HEK293 (cell line): ENCODE results near the gene PIGQ.
A peak's percentile ranks its signal among the peaks of the same experiment; 100 is the strongest.

Experiments used
- GLIS1 ChIP-seq: fragments of 450-650 bp; formaldehyde crosslinking; IDR thresholded peaks from 2 replicates; pipeline ENCODE4 v1.5.1; 2016; ENCODE audit warnings: missing biosample characterization, missing genetic modification characterization
- KLF1 ChIP-seq: fragments of 450-650 bp; formaldehyde crosslinking; IDR thresholded peaks from 2 replicates; pipeline ENCODE4 v1.5.1; 2016; ENCODE audit warnings: missing biosample characterization, missing genetic modification characterization
- KLF17 ChIP-seq: fragments of 450-650 bp; formaldehyde crosslinking; IDR thresholded peaks from 2 replicates; pipeline ENCODE4 v1.5.1; 2016; ENCODE audit warnings: missing biosample characterization, missing genetic modification characterization
- KLF8 ChIP-seq: fragments of 450-650 bp; formaldehyde crosslinking; IDR thresholded peaks from 2 replicates; pipeline ENCODE4 v1.5.1; 2016; ENCODE audit warnings: missing biosample characterization, missing genetic modification characterization
- PATZ1 ChIP-seq: fragments of 450-650 bp; formaldehyde crosslinking; IDR thresholded peaks from 2 replicates; pipeline ENCODE4 v1.5.1; 2016; ENCODE audit warnings: missing biosample characterization, missing genetic modification characterization
- PRDM10 ChIP-seq: fragments of 450-650 bp; formaldehyde crosslinking; IDR thresholded peaks from 2 replicates; pipeline ENCODE4 v1.5.1; 2016; ENCODE audit warnings: missing biosample characterization, missing genetic modification characterization
- PRDM4 ChIP-seq: fragments of 450-650 bp; formaldehyde crosslinking; IDR thresholded peaks from 2 replicates; pipeline ENCODE4 v1.5.1; 2017; ENCODE audit warnings: missing biosample characterization, missing genetic modification characterization
- SP2 ChIP-seq: fragments of 450-650 bp; formaldehyde crosslinking; IDR thresholded peaks from 2 replicates; pipeline ENCODE4 v1.5.1; 2016; ENCODE audit warnings: missing biosample characterization, missing genetic modification characterization
- ZBTB20 ChIP-seq: fragments of 450-650 bp; formaldehyde crosslinking; IDR thresholded peaks from 2 replicates; pipeline ENCODE4 v1.5.1; 2016; ENCODE audit warnings: missing biosample characterization, missing genetic modification characterization
- ZBTB26 ChIP-seq: fragments of 450-650 bp; formaldehyde crosslinking; optimal IDR thresholded peaks from 2 replicates; pipeline ENCODE3; 2016; ENCODE audit warnings: missing biosample characterization, mild to moderate bottlenecking, missing genetic modification characterization
- ZIC2 ChIP-seq: fragments of 450-650 bp; formaldehyde crosslinking; IDR thresholded peaks from 2 replicates; pipeline ENCODE4 v1.5.1; 2016; ENCODE audit warnings: missing biosample characterization, missing genetic modification characterization
- ZNF175 ChIP-seq: fragments of 450-650 bp; formaldehyde crosslinking; IDR thresholded peaks from 2 replicates; pipeline ENCODE4 v1.5.1; 2016; ENCODE audit warnings: missing biosample characterization, missing genetic modification characterization
- ZNF184 ChIP-seq: fragments of 450-650 bp; IDR thresholded peaks from 2 replicates; pipeline ENCODE4 v1.5.1; 2018; ENCODE audit warnings: missing biosample characterization, mild to moderate bottlenecking, missing genetic modification characterization
- ZNF221 ChIP-seq: fragments of 450-650 bp; formaldehyde crosslinking; IDR thresholded peaks from 2 replicates; pipeline ENCODE4 v1.5.1; 2017; ENCODE audit warnings: missing biosample characterization, missing genetic modification characterization, borderline replicate concordance
- ZNF266 ChIP-seq: fragments of 450-650 bp; formaldehyde crosslinking; IDR thresholded peaks from 2 replicates; pipeline ENCODE4 v1.5.1; 2016; ENCODE audit warnings: missing biosample characterization, missing genetic modification characterization, low read depth
- ZNF311 ChIP-seq: fragments of 450-650 bp; formaldehyde crosslinking; IDR thresholded peaks from 2 replicates; pipeline ENCODE4 v1.5.1; 2017; ENCODE audit warnings: missing biosample characterization, missing genetic modification characterization, borderline replicate concordance
- ZNF335 ChIP-seq: fragments of 450-650 bp; formaldehyde crosslinking; conservative IDR thresholded peaks from 2 replicates; pipeline ENCODE4 v1.5.1; 2016; ENCODE audit warnings: missing biosample characterization, missing genetic modification characterization
- ZNF366 ChIP-seq: fragments of 450-650 bp; formaldehyde crosslinking; conservative IDR thresholded peaks from 2 replicates; pipeline ENCODE4 v1.5.1; 2016; ENCODE audit warnings: missing biosample characterization, missing genetic modification characterization
- ZNF398 ChIP-seq: fragments of 450-650 bp; formaldehyde crosslinking; IDR thresholded peaks from 2 replicates; pipeline ENCODE4 v1.5.1; 2017; ENCODE audit warnings: missing biosample characterization, missing genetic modification characterization
- ZNF510 ChIP-seq: fragments of 450-650 bp; formaldehyde crosslinking; IDR thresholded peaks from 2 replicates; pipeline ENCODE4 v1.5.1; 2018; ENCODE audit warnings: mild to moderate bottlenecking, missing genetic modification characterization, missing biosample characterization; ENCODE audit not compliant: insufficient replicate concordance
- ZNF571 ChIP-seq: fragments of 450-650 bp; formaldehyde crosslinking; IDR thresholded peaks from 2 replicates; pipeline ENCODE4 v1.5.0; 2017; ENCODE audit warnings: missing biosample characterization, missing genetic modification characterization
- ZNF664 ChIP-seq: fragments of 450-650 bp; formaldehyde crosslinking; IDR thresholded peaks from 2 replicates; pipeline ENCODE4 v1.5.1; 2016; ENCODE audit warnings: missing biosample characterization, missing genetic modification characterization
- ZNF777 ChIP-seq: fragments of 450-650 bp; formaldehyde crosslinking; IDR thresholded peaks from 2 replicates; pipeline ENCODE4 v1.5.1; 2017; ENCODE audit warnings: missing biosample characterization, missing genetic modification characterization, borderline replicate concordance
- ZSCAN23 ChIP-seq: fragments of 450-650 bp; formaldehyde crosslinking; IDR thresholded peaks from 2 replicates; pipeline ENCODE4 v1.5.1; 2016; ENCODE audit warnings: missing biosample characterization, missing genetic modification characterization
- TF ChIP-seq, protein P1 (sequence below): fragments of 450-650 bp; formaldehyde crosslinking; IDR thresholded peaks from 2 replicates; pipeline ENCODE4 v1.5.1; 2016; ENCODE audit warnings: missing biosample characterization, missing genetic modification characterization

Gene PIGQ

DNA sequence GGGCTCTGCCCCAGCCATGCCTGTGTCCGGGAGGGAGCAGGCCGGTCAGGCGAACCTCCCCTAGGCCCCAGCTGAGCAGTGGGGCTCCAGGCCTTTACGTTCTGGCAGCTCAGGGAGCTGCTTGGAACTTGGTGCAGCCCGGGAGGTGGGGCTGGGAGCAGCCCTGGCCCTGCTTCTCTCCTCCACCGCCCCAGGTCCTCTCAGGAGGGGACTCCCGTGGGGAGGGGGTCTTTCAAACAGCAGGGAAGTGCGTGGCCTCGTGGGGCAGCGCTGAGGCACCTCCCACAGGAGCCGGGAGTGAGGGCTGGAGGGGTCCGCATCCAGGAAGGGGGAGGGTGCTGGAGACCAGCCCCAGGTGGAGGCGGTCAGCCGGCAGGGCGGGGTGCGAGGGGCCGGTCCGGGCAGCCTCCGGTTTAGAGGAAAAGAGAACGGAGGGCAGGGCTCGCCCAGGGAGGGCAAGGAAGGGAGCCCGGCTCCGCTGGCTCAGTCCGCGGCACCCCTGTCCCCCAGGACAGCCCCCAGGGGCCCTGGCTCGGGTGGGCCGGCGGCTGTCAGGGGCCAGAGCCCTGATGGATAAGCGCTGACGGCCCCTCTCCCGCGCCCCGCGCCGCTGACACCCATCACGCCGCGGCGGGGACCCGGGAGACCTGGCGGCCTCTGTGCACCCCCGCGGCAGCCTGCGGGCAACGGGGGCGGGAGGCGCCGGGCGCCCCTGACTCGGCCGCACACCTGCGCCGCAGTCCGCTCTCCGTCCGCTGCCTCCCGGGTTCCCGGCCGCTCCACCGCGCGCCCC lies 10.2 kb upstream of the PIGQ start (continued):
- TF ChIP-seq ZNF221 (tag by site-specific recombination) (no peak), ZNF398 (tag by site-specific recombination) (peak; percentile 51; the same call in 1 of the 2 replicates), ZNF184 (no peak), KLF1 (no peak), ZNF266 (no peak), ZNF175 (tag by site-specific recombination) (no peak), GLIS1 (tag by site-specific recombination) (peak; percentile 25; the same call in 1 of the 2 replicates), PRDM10 (tag by site-specific recombination) (no peak), KLF8 (tag by site-specific recombination) (no peak), ZNF335 (no peak), KLF17 (tag by site-specific recombination) (no peak), ZNF571 (no peak), ZBTB26 (peak; percentile 16), ZNF777 (tag by site-specific recombination) (no peak), PATZ1 (tag by site-specific recombination) (peak; percentile 69), ZNF510 (tag by site-specific recombination) (no peak), ZNF311 (no peak), ZBTB20 (tag by site-specific recombination) (peak; percentile 64; the same call in 1 of the 2 replicates), ZSCAN23 (tag by site-specific recombination) (no peak), SP2 (peak; percentile 61), ZNF664 (tag by site-specific recombination) (no peak), PRDM4 (no peak), ZIC2 (tag by site-specific recombination) (peak; percentile 73), ZNF366 (tag by site-specific recombination) (no peak)
- TF ChIP-seq, protein P1, sequence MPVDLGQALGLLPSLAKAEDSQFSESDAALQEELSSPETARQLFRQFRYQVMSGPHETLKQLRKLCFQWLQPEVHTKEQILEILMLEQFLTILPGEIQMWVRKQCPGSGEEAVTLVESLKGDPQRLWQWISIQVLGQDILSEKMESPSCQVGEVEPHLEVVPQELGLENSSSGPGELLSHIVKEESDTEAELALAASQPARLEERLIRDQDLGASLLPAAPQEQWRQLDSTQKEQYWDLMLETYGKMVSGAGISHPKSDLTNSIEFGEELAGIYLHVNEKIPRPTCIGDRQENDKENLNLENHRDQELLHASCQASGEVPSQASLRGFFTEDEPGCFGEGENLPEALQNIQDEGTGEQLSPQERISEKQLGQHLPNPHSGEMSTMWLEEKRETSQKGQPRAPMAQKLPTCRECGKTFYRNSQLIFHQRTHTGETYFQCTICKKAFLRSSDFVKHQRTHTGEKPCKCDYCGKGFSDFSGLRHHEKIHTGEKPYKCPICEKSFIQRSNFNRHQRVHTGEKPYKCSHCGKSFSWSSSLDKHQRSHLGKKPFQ: no peak
